Measurements from ENCODE around the gene CYTH1. TPM values are rescaled to one million over a fixed set of nuclear protein-coding genes. Genes with fewer than 3 reads are reported as not detected.

CYTH1 gene
- polyA plus RNA-seq, 1 experiment = 13.7 TPM

- TF ChIP-seq CTCF (IDR thresholded peaks at IDR 0.05; ENCODE audit: low read depth, low read length) = no peak
- POLR2A ChIA-PET = no interaction called here
- no peak for DNase-seq (ENCODE audit: low read depth, low spot score)
- CTCF ChIA-PET = no interaction called here
- Histone ChIP-seq H3K27me3 (ENCODE audit: control insufficient read depth, insufficient read depth, low read length) (peaks cover 23% of the 10 kb centered on the region), H3K4me3 (ENCODE audit: low read depth, low read length) (no peak overlapping the region), H3K27ac (ENCODE audit: low read depth, low read length) (no peak overlapping the region), H3K9me3 (ENCODE audit: control insufficient read depth, insufficient read depth, low read length) (peaks cover 8% of the 10 kb centered on the region)
These were observed 130.0 kb downstream of the CYTH1 start for GRCh38 chr17:78652024-78652423.

- no peak for TF ChIP-seq CTCF (IDR thresholded peaks at IDR 0.05; ENCODE audit: low read depth, low read length)
- Histone ChIP-seq H3K9me3 (ENCODE audit: control insufficient read depth, insufficient read depth, low read length) (peaks cover 8% of the 10 kb centered on the region), H3K27ac (ENCODE audit: low read depth, low read length) (no peak overlapping the region), H3K4me3 (ENCODE audit: low read depth, low read length) (no peak overlapping the region), H3K27me3 (ENCODE audit: control insufficient read depth, insufficient read depth, low read length) (peaks cover 23% of the 10 kb centered on the region)
- DNase-seq (ENCODE audit: low read depth, low spot score) = no peak
- POLR2A ChIA-PET = no interaction called here
- CTCF ChIA-PET = no interaction called here
These were observed 130.5 kb downstream of the CYTH1 start for GRCh38 chr17:78651554-78651953.

GRCh38 chr17:78650093-78650715, 131.9 kb downstream of the CYTH1 start:
- ChIA-PET CTCF (no interaction called here), POLR2A (no interaction called here)
- no peak for DNase-seq (ENCODE audit: low read depth, low spot score)
- Histone ChIP-seq H3K9me3 (ENCODE audit: control insufficient read depth, insufficient read depth, low read length) (peaks cover 8% of the 10 kb centered on the region), H3K27ac (ENCODE audit: low read depth, low read length) (no peak overlapping the region), H3K4me3 (ENCODE audit: low read depth, low read length) (no peak overlapping the region), H3K27me3 (ENCODE audit: control insufficient read depth, insufficient read depth, low read length) (peaks cover 28% of the 10 kb centered on the region)
- no peak for TF ChIP-seq CTCF (IDR thresholded peaks at IDR 0.05; ENCODE audit: low read depth, low read length)

GRCh38 chr17:78648293-78648692, 133.8 kb downstream of the CYTH1 start:
- DNase-seq (ENCODE audit: low read depth, low spot score) = no peak
- Histone ChIP-seq H3K27ac (ENCODE audit: low read depth, low read length) (no peak overlapping the region), H3K27me3 (ENCODE audit: control insufficient read depth, insufficient read depth, low read length) (peaks cover 27% of the 10 kb centered on the region), H3K9me3 (ENCODE audit: control insufficient read depth, insufficient read depth, low read length) (peaks cover 8% of the 10 kb centered on the region), H3K4me3 (ENCODE audit: low read depth, low read length) (no peak overlapping the region)
- TF ChIP-seq CTCF (IDR thresholded peaks at IDR 0.05; ENCODE audit: low read depth, low read length) = no peak
- ChIA-PET POLR2A (no interaction called here), CTCF (no interaction called here)

- Histone ChIP-seq H3K27me3 (ENCODE audit: control insufficient read depth, insufficient read depth, low read length) (peaks cover 20% of the 10 kb centered on the region), H3K4me3 (ENCODE audit: low read depth, low read length) (no peak overlapping the region), H3K27ac (ENCODE audit: low read depth, low read length) (no peak overlapping the region), H3K9me3 (ENCODE audit: control insufficient read depth, insufficient read depth, low read length) (peaks cover 8% of the 10 kb centered on the region)
- ChIA-PET POLR2A (no interaction called here), CTCF (no interaction called here)
- TF ChIP-seq CTCF (IDR thresholded peaks at IDR 0.05; ENCODE audit: low read depth, low read length) = no peak
- DNase-seq (ENCODE audit: low read depth, low spot score) = no peak
These were observed 135.0 kb downstream of the CYTH1 start for GRCh38 chr17:78647032-78647431.
